ENCODE results near the gene CASTOR1.
"Not testable (repeated sequence)": the region's sequence is repeated elsewhere in the genome, so short reads cannot be mapped to it uniquely, and the experiment has no call there.

The CASTOR1 gene

DNA sequence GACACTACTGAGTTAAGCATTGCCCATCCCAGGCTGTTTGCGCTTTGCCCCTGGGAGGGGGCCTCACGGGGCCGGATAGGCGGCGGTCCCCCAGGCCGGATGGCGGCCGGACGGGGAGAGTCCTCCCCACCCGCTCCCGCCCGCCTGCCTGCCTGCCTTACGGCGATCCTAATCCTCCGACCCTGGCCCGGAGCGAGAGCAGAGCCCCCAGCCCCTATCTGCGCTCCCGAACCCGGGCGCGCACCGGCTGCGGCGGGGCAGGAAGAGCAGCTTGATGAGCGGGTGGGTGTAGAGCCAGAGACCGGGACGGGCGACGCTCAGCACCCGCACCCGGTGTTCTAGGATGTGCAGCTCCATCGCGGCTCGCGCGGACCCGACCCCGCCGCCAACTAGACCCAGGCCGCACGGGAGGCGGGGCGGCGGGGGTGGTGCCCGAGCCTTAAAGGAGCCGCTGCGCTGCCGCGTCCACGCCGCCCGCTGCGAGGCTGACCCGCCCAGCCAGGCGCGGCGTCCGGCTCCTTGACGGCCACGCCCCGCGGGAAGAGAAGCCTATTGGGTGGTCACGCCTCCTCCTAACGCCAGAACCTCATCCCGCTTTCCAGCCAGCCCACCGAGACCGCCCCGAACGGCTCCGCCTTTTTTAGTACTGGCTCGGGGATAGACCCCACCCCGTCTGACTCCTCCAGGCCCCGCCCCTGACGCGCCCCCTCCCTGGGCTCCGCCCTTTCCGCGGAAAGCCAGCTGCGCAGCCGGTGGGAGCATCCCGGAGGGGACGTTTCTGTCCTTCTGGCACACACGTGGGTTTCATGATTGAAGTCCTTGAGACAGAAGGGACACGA is at the start of gene CASTOR1:
Gene CASTOR1 (minus strand): TSS at position 365 of the 839 bp plus-strand sequence. CDS start 8 bp downstream, at position 357.
- DNase-seq (ENCODE audit: low spot score) = peak; percentile 95

DNA sequence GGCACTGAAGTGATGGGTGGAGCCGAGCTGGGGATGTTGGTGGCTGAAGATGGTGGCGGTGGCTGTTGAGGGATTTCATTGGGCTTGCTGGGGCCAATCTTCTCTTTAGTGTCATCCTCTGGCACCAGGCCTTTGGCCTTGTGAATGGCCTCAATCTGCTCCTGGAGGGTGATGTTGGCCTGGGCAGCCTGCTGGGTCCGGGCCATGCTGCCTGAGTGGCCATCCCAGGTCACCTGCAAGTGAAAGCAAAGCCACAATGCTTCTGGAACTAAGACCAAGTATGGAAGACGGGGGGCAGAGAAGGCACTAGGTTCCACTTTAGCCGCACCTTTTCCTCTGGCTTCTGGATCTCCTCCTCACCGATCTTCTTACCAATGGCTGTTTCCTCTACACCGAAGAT is 49.5 kb upstream of the CASTOR1 start:
- no peak for DNase-seq (ENCODE audit: low spot score)

DNA sequence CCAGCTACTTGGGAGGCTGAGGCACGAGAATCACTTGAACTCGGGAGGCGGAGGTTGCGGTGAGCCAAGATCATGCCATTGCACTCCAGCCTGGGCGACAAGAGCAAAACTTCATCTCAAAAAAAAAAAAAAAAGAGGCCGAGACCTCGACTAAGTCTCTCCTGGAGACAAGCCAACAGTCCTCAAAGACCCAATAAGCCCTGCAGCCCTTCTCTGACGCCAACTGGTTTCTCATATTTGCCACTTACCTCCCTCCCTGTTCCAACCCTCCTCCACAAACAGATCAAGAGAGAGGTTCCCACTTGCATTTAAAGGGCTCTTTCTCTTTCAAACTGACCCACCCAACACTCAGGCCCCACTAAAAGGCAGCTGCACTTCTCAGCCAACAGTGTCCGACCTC is 49.0 kb upstream of the CASTOR1 start:
- DNase-seq (ENCODE audit: low spot score) = not testable (repeated sequence)

DNA sequence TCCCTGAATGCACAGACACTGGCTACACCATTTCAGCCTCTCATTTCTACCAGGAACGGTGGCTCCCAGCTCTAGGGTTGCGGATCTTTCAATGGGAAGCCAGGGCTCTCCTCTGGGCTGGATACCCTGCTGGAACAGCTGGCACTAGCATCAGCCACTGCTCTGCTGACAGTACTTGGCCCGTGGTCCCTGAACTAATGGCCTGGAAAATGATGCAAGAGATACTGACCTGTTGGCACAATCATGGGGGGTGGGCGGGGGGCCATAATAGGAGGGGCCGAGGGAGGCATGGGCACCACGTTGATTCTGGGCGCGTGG is 48.1 kb upstream of the CASTOR1 start:
- no peak for DNase-seq (ENCODE audit: low spot score)

DNA sequence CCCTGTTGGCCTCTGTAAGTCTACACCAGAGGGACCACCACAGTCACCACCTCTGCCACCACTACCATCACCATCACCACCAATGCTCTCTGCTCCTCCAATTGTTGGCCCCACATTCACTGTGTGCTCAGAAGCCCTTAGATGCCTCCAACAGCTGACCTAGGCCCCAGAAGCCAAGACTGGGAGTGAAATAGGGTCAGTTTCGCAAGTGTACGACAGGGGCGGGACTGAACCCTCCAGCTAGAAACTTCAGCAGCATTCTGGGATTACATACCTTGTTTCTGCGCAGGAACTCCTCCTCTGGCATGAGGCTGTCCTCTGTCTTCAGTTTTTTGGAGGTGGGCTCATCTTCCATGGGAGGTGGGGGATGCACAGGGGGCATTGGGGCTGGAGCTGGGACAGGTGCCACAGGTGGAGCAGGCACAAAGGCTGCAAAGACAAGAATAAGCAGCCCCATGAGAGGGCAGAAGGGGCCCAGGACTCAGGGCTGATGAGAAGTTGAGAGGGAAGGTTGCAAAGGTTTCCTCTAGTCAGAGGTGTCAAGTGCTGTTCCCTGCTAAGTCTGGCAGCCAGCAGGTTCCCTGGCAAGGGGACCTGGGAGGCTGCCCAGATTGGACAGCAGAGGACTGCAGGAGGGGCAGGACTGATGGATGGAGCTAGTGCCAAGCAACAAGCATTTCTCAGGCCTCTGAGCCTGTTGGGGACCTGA is 47.6 kb upstream of the CASTOR1 start:
- no peak for DNase-seq (ENCODE audit: low spot score)

DNA sequence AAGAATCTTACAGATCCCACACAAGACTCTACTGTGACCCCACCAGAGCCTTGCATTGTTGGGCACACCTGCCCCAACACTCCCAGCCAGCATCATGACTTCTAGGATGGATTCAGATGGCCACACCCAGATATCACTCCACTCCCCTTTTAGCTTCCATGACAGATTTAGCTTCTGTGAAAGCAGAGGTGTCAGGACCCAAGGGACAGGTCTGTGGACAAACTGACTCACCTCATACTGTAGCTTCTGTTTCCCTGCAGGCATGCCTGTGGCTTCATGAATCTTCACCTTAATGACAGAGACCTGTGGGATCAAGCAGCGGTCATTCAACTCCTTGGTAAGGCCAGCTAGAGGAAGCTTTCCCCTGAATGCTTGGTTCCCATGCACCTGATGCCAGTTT is 45.9 kb upstream of the CASTOR1 start:
- DNase-seq (ENCODE audit: low spot score) = no peak

DNA sequence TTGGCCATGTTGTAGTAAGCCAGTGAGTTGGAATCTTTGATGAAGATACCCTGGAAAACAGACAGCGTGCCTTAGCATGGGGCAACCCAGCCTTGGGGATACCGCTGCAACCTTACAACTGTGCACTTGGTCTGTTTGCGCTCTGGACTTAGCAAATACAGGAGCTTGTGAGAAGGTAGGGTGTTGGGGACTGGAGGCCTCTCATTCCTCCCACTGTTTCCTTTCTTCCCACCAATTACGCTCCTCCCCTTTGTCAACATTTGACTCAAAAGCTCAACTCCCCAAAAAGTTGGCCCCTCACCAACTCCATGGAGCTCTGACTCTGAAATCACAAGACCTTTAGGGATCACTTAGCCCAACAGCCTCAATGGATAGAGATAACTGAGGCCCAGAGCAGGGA is 45.3 kb upstream of the CASTOR1 start:
- no peak for DNase-seq (ENCODE audit: low spot score)

DNA sequence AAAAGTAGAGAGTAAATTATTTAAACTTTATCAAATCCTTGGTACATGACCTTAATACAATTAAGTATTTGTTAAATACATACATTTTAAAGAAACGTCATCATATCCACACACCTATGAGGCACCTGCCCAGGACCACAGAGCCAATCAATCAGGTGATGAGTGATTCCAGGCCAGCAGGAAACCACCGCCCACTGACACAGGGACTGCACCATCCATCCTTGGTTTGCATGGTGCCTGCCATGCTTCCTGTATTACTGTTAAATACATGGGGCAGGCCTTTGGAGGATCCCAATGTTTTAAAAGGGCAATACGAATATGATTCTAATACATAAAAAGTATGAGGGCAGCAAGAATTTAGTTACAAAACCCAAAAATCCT is 44.4 kb upstream of the CASTOR1 start:
- DNase-seq (ENCODE audit: low spot score) = no peak

DNA sequence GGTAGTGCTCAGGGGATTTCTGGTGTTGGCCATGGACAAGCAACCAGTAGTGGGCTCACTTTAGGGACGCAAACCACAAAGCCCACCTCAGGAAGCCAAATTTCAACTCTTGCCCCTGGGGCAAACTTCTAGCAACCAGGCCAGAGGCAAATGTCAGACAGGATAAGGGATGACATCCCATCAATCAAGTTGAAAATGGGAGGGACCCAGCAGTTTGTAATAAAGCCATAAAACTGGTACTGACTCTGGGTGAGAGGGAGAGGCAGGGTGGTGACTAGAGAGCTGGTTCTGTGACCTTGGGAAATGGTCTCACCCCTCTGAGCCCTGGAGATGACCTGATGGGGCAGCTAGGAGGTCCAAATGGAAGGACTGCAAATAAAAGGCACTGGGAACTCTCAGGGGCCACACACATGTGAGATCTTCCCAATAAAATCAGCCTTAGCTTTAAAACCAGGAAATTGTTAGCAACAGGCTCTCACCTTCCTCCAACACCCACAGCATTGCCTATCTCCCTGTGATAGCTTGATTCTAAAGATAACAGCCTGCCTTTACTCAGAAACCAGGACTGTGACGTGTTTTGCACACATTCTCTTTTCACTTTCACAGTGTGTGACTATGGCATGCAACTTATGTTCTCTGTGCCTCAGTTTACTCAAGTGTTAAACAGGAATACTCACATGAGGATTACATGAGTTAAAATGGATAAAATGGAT is 43.8 kb upstream of the CASTOR1 start:
- no peak for DNase-seq (ENCODE audit: low spot score)

DNA sequence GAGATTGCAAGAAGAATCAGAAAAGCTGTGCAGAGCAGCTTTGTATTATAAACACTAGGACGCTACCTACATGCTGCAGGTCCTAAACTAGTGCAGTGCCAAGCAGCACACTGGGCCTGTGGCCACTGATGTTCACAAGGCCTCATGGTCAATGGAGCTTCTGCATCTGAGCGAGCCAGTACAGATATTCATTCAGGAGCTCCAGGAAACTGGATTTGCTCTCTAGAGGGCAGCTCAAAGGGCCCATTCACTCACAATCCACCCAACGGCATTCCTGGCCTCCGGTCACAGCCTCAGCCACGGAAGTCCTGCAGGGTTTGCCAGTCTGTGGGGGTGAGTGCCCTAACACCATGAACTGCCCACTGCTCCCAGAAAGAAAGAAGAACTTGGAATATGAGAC is 43.2 kb upstream of the CASTOR1 start:
- no peak for DNase-seq (ENCODE audit: low spot score)

DNA sequence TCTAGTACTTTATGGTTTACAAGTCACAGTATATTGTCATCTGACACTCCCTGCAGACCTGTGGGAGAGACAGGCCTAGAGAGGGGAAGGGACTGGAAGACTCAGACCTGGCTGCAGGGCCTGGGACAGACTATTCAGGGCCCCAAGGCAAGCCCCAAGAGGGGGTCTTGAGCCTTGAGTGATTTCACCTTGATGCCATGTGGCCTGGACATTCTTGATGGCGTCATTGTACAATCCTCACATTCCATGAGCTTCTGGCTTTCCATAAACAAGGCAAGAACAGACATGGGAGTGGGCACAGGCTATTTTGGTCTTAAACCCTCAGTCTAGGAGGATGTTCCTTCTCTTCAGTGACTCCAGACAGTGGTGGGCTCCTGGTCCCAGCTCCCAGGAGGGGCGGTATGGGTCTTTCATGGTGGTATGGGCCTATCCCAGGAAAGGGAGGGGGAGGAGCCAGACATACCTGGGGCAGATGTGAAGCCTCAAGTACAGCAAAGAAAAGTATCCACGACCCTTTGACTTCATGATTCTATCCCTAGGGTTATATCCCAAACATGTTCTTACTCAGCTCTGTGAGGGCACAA is 39.3 kb upstream of the CASTOR1 start:
- no peak for DNase-seq (ENCODE audit: low spot score)

DNA sequence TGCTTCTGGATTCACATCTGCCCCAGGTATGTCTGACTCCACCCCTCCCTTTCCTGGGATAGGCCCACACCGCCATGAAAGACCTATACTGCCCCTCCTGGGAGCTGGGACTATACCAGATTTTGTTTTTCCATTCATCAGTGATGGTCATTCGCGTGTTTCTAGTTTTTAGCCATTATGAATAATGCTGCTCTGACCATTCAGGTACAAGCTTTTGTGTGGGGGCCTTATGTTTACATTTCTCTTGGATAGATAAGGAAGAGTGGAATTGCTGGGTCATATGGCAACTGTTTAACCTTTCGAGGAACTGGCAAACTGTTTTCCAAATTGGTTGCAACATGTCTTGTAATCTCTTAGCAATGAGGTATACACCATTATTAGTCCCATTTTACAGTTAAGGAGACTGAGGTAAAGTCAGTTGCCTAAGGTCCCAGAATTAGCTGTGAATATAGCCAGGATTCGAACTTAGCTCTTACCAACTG is 38.6 kb upstream of the CASTOR1 start:
- DNase-seq (ENCODE audit: low spot score) = no peak

DNA sequence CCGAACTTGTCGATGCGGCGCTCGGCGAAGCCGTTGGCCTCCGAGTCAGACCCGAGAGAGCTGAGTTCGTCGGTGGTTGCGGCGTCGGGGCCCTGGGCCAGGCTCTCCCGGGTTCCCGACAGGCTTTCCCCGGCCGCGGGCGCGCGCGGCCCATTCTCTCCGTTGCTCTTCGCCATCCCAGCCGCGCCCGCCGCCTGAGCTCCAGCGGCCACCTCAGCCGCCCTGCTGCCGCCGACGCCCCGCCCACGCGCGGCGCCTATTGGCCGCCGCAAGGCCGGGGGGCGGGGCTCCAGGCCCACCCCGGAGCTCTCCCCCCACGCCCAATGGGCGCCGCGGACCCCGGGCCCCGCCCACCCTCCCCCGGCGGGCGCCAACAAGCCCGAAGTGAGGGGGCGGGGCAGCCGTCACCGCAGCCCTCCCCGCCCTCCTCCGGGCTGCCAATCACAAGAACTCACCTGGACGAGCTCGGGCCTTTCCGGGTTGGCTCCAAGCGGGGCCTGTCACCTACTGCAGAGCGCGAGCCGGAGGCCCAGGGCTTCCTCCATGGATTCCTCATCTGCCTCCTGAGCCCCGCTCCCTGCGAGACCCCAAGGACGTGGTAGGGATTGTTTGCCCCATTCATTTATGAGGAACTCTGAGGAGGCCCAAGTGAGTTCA is 37.5 kb upstream of the CASTOR1 start, which contains the start of gene TBC1D10A:
Gene TBC1D10A (minus strand): TSS at position 236 of the 657 bp plus-strand sequence. CDS start 60 bp downstream, at position 176.
- peak; percentile 94 for DNase-seq (ENCODE audit: low spot score)

DNA sequence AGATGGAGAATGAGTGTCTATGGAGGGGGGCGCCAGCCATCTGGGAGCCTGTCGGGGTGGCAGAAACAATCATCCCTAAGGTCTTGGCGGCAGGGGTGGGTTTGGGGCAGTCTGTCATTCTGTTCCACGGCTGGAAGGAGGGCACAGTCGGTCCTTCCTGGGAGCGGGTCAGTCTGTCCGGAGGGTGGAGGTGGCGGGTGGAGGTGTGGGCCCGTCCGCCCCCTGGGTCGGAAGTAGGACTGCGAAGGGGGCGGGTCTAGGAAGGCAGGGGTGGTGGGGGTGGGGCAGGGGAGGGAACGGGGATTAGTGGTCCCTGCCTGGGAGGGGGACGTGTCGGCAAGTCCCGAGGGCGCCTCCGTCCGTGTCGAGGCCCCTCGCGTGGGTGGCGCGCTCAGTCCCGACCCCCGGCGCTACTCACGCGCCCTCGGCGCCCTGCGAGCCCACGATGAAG is 37.0 kb upstream of the CASTOR1 start:
- no peak for DNase-seq (ENCODE audit: low spot score)

DNA sequence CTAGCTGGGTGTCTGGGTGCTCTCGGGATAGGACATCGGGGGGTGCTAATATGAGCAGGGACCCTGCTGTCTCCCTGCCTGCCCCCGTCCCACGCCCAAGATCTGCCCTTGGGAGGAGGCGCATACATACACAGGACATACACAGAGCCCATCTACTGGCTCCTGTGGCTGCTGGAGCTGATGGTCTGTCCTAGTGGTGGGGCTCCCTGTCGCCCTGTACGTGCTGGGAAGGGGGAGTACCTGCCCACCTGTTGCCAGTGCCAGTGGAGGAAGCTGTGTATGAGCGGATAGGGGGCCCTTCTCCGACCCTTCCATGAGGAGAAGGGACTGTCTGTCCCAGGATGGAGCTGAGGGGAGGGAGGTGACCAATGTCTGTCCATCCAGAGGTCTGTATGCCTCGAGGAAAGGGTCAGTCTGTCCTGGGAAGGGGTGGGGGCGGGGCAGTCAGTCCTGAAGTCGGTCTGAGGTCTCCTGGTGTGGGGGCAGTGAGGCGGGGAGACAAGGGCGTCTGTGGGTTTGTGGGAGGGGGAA is 36.5 kb upstream of the CASTOR1 start:
- DNase-seq (ENCODE audit: low spot score) = no peak

DNA sequence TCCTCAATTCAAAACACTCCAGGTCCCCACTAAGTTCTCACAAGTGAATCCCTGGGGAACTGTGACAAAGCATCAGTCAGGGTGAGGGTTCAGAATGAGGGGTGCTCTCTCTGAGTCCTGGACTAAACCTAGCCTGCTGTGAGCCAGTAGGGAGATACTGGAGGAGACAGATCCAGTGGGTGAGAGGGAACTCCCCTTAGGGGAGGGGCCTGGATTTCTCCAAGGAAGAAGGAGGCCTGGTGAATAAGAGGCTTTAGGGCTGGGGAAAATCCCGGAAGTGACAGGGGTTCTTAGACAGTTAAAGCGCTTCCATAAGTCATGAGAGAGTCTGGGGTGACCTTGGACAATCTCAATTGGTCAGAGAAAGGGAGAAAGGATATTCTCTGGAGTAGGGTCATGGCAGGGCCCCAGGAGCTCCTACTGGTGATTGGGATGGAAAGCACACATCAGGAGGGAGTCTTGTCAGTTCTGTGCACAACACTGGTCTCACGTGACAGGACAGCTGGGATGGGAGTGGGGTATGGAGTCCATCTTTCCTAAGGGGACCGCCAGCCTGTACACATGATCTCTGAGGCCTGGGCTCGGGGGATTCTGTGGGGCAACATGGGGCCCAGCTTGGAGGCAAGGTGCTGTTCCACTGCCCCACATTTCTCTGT is 35.9 kb upstream of the CASTOR1 start:
- no peak for DNase-seq (ENCODE audit: low spot score)

DNA sequence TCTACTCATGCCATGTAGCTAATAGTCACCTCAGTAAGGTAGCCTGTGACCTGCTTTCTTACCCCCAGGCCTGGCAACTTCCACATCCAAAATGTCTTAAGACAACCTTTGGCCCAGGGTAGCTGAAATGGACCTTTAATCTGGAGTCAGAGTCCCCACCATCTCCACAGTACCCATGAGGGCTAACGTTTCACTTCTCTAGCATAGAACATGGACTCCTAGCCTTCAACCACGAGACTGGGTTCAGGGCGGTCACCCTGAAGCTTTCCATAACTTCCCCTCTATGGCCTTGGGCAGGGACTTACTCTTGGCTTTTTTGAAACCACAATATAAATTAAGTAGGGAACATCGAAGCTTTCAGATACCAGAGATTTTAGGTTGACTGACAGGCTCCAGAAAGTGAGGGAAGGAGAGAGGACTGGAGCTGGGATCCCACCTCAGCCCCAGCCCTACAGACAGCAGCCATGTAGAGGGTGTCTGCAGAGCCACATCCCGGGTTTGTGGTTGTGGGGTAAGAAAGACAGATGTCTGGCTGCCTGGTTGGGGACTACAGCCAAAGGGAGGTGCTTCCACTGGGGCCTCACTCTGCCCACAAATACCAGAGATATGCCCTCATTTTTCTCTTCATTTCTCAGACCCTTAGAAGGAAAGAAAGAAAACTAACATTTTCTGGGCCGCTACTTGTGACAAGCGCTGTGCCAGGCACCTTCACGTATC is 34.9 kb upstream of the CASTOR1 start:
- no peak for DNase-seq (ENCODE audit: low spot score)

DNA sequence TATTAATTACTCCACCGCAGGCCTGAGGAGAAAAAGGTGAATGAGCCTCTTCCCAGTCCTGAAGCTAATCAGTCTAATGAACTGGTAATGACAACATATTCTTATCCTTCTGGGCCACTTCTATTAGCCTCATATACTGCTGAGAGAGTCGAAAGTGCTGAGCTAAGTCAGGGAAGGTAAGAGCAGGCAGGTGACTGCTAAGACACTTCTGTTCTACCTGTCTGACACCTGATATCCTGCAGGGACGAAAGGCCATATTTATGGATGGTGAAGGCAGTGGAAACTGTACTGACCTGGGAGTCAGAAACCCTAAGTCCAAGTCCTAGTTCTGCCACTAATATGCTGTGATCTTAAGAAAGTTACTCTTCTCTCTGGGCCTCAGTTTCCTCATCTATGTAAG is 33.9 kb upstream of the CASTOR1 start:
- DNase-seq (ENCODE audit: low spot score) = no peak

DNA sequence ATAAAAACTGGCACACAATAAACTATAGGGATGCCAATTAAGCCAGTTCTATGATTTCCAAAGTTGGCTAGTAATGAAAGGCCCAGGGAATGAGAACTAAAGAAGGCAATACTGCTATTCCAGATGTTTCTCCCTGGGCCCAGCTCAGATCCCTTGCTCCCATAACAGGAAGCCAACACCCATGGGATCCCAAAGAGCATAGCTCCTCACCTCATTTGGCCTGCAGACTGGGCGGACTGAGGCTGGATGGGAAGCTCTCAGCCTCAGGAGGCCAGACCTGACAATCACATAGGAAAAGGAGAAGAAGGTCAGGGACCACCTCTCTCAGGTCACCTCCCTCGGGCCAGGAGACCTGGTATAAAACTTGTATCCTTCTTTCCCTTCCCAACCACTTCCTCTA is 32.2 kb upstream of the CASTOR1 start:
- DNase-seq (ENCODE audit: low spot score) = no peak

DNA sequence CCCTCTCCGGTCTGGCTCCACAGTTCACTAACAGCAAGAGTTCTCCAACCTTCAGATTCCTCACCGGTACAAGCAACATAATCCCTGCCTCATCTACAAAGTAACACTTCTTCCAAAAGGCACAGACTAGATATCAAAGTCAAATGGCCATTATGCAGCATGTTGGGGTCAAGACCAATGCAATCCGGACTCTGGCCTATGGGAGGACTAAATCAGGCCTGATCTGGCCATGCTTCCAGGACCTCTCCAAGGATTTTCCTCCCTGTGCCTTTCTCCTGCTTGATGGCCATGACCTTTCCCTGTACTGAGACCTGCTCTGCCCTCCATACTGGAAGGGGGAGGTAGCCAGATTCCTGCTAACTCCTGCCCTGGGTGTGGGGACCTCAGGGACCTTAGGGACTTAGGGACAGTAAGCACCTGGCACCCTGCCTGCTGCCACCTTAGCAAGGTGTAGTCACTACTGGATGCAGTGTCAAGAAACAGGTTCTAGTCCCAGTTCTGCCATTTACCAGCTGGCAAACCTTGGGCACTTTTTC is 30.8 kb upstream of the CASTOR1 start:
- DNase-seq (ENCODE audit: low spot score) = no peak

All from hematopoietic multipotent progenitor cell treated with erythropoietin and hydrocortisone succinate and interleukin-3 and kit ligand, for 17 days (in vitro differentiated cells).